SU-DHL-6 (cell line): ENCODE measurements around the gene KDM1B.

Source experiments
- H2AFZ ChIP-seq: fragments of 200-600 bp; sonication (generic); 2 replicates; pipeline ENCODE4 v1.6.1; 2014; ENCODE audit warnings: low read depth, mild to moderate bottlenecking, moderate library complexity, mixed read lengths, antibody characterized with exemption, low read length; ENCODE audit not compliant: severe bottlenecking
- H3F3A ChIP-seq: fragments of 200-600 bp; shearing (Covaris generic); 2 replicates; pipeline ENCODE4 v1.6.0; 2016; ENCODE audit warnings: antibody characterized with exemption, mild to moderate bottlenecking; ENCODE audit not compliant: insufficient read depth
- H3K27ac ChIP-seq: fragments of 200-600 bp; sonication (generic); 2 replicates; pipeline ENCODE4 v1.5.1; 2016; ENCODE audit warnings: low read depth, mild to moderate bottlenecking, low read length, moderate library complexity, mixed read lengths
- H3K27me3 ChIP-seq: fragments of 200-600 bp; sonication (generic), shearing (Covaris generic); 2 replicates; pipeline ENCODE4 v1.6.0; 2014; ENCODE audit warnings: mild to moderate bottlenecking, low read length
- H3K36me3 ChIP-seq: fragments of 200-600 bp; sonication (generic); 2 replicates; pipeline ENCODE4 v1.6.1; 2014; ENCODE audit warnings: mild to moderate bottlenecking, low read length, mixed read lengths
- H3K4me2 ChIP-seq: fragments of 300-600, 200-600 bp; shearing (Covaris generic), sonication (generic); 2 replicates; pipeline ENCODE4 v1.6.0; 2014; ENCODE audit warnings: low read length, low read depth, mild to moderate bottlenecking; ENCODE audit not compliant: poor library complexity, severe bottlenecking
- H3K4me3 ChIP-seq: fragments of 200-600 bp; sonication (generic); 2 replicates; pipeline ENCODE4 v1.5.1; 2014; ENCODE audit warnings: antibody characterized with exemption, low read length, mild to moderate bottlenecking, mixed read lengths; ENCODE audit not compliant: insufficient read depth, poor library complexity, severe bottlenecking
- H3K79me2 ChIP-seq: fragments of 200-600 bp; sonication (generic); 2 replicates; pipeline ENCODE4 v1.6.1; 2014; ENCODE audit warnings: mild to moderate bottlenecking, low read length, moderate library complexity; ENCODE audit not compliant: insufficient read depth
- H3K9ac ChIP-seq: fragments of 200-600 bp; sonication (generic); 2 replicates; pipeline ENCODE4 v1.7.0; 2014; ENCODE audit warnings: mild to moderate bottlenecking, low read length
- H3K9me2 ChIP-seq: fragments of 200-600 bp; sonication (generic); replicated peaks from 2 replicates; pipeline ENCODE4 v1.6.1; 2014; ENCODE audit warnings: low read length; ENCODE audit not compliant: insufficient read depth
- H3K9me3 ChIP-seq: fragments of 200-600 bp; sonication (generic); 2 replicates; pipeline ENCODE4 v1.6.1; 2014; ENCODE audit warnings: low read length, mixed read lengths; ENCODE audit not compliant: insufficient read depth
- H4K20me1 ChIP-seq: fragments of 200-600 bp; sonication (generic); 2 replicates; pipeline ENCODE4 v1.6.1; 2014; ENCODE audit warnings: low read depth, mild to moderate bottlenecking, antibody characterized with exemption, low read length, moderate library complexity, mixed read lengths
- EZH2phosphoT487 ChIP-seq: fragments of 200-600 bp; sonication (generic), shearing (Covaris generic); conservative IDR thresholded peaks from 2 replicates; pipeline ENCODE4 v1.6.1; 2018; ENCODE audit warnings: mild to moderate bottlenecking, antibody characterized with exemption, low read length, moderate library complexity, mixed read lengths
- TF ChIP-seq, protein P1 (sequence below): fragments of 200-600 bp; sonication (generic); IDR thresholded peaks from one replicate; pipeline ENCODE4 v1.5.1; 2017; ENCODE audit warnings: antibody characterized with exemption, mild to moderate bottlenecking, low read length, moderate library complexity; ENCODE audit not compliant: insufficient read depth, poor library complexity, severe bottlenecking

The KDM1B gene

DNA sequence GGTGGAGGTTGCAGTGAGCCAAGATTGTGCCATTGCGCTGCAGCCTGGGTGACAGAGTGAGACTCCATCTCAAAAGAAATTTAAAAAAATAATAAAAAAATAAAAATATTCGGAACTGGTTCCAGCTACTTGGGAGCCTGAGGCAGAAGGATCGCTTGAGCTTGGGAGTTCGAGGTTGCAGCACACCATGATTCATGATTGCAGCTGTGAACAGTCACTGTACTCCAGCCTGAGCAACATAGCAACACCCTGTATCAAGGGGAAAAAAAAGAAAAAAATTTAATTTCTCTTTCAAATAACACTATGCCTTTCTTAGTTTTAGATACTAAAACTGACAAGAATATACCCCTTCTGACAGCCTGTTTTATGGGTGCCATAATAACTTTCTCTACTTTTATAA is 10.5 kb downstream of the KDM1B start:
- Histone ChIP-seq H3K27me3 (no peaks in the 10 kb centered on the region), H3K4me2 (no peak overlapping the region), H3K4me3 (no peak overlapping the region), H2AFZ (no peak overlapping the region), H3K9ac (no peak overlapping the region), H3K79me2 (no peaks in the 10 kb centered on the region), H3F3A (0 out of 2 replicates have a peak, but pooled peaks cover 4% of the 10 kb centered on the region), H3K9me3 (peaks cover 3% of the 10 kb centered on the region; the same call in 1 of the 2 replicates), H3K36me3 (peaks cover 44% of the 10 kb centered on the region), H4K20me1 (no peaks in the 10 kb centered on the region), H3K9me2 (no peaks in the 10 kb centered on the region), H3K27ac (no peak overlapping the region)
- TF ChIP-seq EZH2phosphoT487: no peak
- TF ChIP-seq, protein P1, sequence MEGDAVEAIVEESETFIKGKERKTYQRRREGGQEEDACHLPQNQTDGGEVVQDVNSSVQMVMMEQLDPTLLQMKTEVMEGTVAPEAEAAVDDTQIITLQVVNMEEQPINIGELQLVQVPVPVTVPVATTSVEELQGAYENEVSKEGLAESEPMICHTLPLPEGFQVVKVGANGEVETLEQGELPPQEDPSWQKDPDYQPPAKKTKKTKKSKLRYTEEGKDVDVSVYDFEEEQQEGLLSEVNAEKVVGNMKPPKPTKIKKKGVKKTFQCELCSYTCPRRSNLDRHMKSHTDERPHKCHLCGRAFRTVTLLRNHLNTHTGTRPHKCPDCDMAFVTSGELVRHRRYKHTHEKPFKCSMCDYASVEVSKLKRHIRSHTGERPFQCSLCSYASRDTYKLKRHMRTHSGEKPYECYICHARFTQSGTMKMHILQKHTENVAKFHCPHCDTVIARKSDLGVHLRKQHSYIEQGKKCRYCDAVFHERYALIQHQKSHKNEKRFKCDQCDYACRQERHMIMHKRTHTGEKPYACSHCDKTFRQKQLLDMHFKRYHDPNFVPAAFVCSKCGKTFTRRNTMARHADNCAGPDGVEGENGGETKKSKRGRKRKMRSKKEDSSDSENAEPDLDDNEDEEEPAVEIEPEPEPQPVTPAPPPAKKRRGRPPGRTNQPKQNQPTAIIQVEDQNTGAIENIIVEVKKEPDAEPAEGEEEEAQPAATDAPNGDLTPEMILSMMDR: no peak

DNA sequence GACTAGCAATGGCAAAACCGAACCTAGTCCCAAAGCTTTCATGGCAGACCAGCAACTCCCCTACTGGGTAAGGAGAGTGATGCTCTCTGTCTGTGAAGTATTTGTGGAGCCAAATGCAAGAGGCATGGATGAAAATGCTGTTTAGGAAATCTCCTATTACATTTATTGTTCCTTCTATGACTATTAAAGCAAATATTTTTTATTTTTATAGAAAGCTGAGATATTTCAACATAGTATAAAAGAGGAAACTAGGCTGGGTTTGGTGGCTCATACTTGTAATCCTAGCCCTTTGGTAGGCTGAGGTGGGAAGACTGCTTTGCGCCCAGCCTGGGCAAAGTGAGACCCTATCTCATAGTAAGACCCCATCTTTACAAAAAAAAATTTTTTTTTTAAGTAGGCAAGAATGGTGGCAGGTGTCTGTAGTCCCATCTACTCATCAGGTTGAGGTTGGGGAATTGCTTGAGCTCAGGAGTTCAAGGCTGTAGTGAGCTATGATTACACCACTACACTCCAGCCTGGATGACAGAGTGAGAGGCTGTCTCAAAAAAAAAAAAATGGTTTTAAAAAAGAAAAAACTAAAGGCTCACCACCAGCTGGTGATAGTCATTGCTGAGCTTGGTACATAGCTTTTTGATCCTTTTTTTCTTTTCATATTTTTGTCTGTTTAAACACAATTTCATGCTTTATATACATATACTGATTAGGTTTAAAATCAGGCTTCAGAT is 11.3 kb downstream of the KDM1B start:
- Histone ChIP-seq H3K36me3 (peaks cover 44% of the 10 kb centered on the region), H3F3A (0 out of 2 replicates have a peak, but pooled peaks cover 4% of the 10 kb centered on the region)

DNA sequence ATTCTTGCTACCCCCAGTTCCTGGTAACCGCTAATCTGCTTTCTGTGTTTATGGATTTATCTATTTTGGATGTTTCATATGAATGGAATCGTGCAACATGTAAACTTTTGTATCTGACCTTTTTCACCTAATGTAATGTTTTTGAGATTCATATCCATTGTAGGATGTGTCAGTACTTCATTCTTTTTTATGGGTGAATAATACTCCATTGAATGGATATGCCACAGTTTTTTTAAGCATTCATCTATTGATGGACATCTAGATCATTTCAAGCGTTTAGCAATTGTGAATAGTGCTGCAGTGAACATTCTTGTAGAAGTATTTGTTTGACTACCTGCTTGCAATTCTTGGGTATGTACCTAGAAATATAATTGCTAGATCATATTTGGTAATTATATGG is 13.0 kb downstream of the KDM1B start:
- H3K4me3 ChIP-seq: no peak overlapping the region
- no peak overlapping the region for H2AFZ ChIP-seq
- no peaks in the 10 kb centered on the region for H3K9me2 ChIP-seq
- H3K4me2 ChIP-seq: no peak overlapping the region
- H3K79me2 ChIP-seq: no peaks in the 10 kb centered on the region
- no peaks in the 10 kb centered on the region for H3K27me3 ChIP-seq
- 0 out of 2 replicates have a peak, but pooled peaks cover 4% of the 10 kb centered on the region for H3F3A ChIP-seq
- no peak overlapping the region for H3K27ac ChIP-seq
- H3K9me3 ChIP-seq: peaks cover 3% of the 10 kb centered on the region; the same call in 1 of the 2 replicates
- H4K20me1 ChIP-seq: no peaks in the 10 kb centered on the region
- H3K36me3 ChIP-seq: peaks cover 47% of the 10 kb centered on the region
- TF ChIP-seq, protein P1: no peak
- TF ChIP-seq EZH2phosphoT487: no peak
- H3K9ac ChIP-seq: no peak overlapping the region

More for the DNA sequence above, 11.3 kb downstream of the KDM1B start:
- H3K4me2 ChIP-seq: no peak overlapping the region
- H3K9ac ChIP-seq: no peak overlapping the region
- no peaks in the 10 kb centered on the region for H3K79me2 ChIP-seq
- H3K9me2 ChIP-seq: no peaks in the 10 kb centered on the region
- peaks cover 3% of the 10 kb centered on the region; the same call in 1 of the 2 replicates for H3K9me3 ChIP-seq
- H3K27ac ChIP-seq: no peak overlapping the region
- no peaks in the 10 kb centered on the region for H4K20me1 ChIP-seq
- no peak overlapping the region for H3K4me3 ChIP-seq
- TF ChIP-seq EZH2phosphoT487: no peak
- TF ChIP-seq, protein P1: no peak
- no peaks in the 10 kb centered on the region for H3K27me3 ChIP-seq
- H2AFZ ChIP-seq: no peak overlapping the region
